ENCODE results near the gene SELENOV. TPM values are rescaled to one million over a fixed set of nuclear protein-coding genes. Genes with fewer than 3 reads are reported as not detected.
A peak's percentile ranks its signal among the peaks of the same experiment; 100 is the strongest.

The SELENOV gene
- total RNA-seq, 1 donor from 2014 or later, result 0.41 TPM

- no peak for FAIRE-seq
- DNase-seq (ENCODE audit: low spot score in 2 of 2), result no peak
Measured at GRCh38 chr19:39492225-39492624, 22.7 kb upstream of the SELENOV start.

- FAIRE-seq, result no peak
- DNase-seq (ENCODE audit: low spot score in 2 of 2), result no peak
Measured at GRCh38 chr19:39492788-39493187, 22.2 kb upstream of the SELENOV start.

GRCh38 chr19:39494661-39495060, 20.3 kb upstream of the SELENOV start:
- FAIRE-seq, result no peak

GRCh38 chr19:39496063-39496462, 18.9 kb upstream of the SELENOV start:
- DNase-seq (ENCODE audit: low spot score in 2 of 2) (no peak), FAIRE-seq (no peak)

More at GRCh38 chr19:39494661-39495060, 20.3 kb upstream of the SELENOV start:
- no peak for DNase-seq (ENCODE audit: low spot score in 2 of 2)

GRCh38 chr19:39497701-39497995, 17.3 kb upstream of the SELENOV start:
- no peak for FAIRE-seq
- no peak for DNase-seq (ENCODE audit: low spot score in 2 of 2)

- FAIRE-seq, result no peak
- DNase-seq (ENCODE audit: low spot score in 2 of 2), result peak in 1 of 2 donors; percentile 57
Measured at GRCh38 chr19:39497996-39498797, 16.7 kb upstream of the SELENOV start.

GRCh38 chr19:39498798-39499642, 15.9 kb upstream of the SELENOV start, which contains the start of gene DLL3:
TSS of gene DLL3 (plus strand) at chr19:39498947. CDS start at chr19:39498975, 28 bp downstream.
- FAIRE-seq (no peak), DNase-seq (ENCODE audit: low spot score in 2 of 2) (no peak)

- no peak for FAIRE-seq
- DNase-seq (ENCODE audit: low spot score in 2 of 2), result no peak
Measured at GRCh38 chr19:39499932-39500331, 15.0 kb upstream of the SELENOV start.

- DNase-seq (ENCODE audit: low spot score in 2 of 2) (no peak), FAIRE-seq (no peak)
Measured at GRCh38 chr19:39500543-39500942, 14.4 kb upstream of the SELENOV start.

GRCh38 chr19:39501340-39501739, 13.6 kb upstream of the SELENOV start:
- DNase-seq (ENCODE audit: low spot score in 2 of 2) (no peak), FAIRE-seq (no peak)

GRCh38 chr19:39502640-39503417, 12.1 kb upstream of the SELENOV start:
- FAIRE-seq (no peak), DNase-seq (ENCODE audit: low spot score in 2 of 2) (peak in 1 of 2 donors; percentile 74)

- DNase-seq (ENCODE audit: low spot score in 2 of 2) (no peak), FAIRE-seq (no peak)
Measured at GRCh38 chr19:39506598-39506943, 8.4 kb upstream of the SELENOV start.

GRCh38 chr19:39506944-39507714, 7.8 kb upstream of the SELENOV start:
- peak; percentile 71 to 80 for DNase-seq (ENCODE audit: low spot score in 2 of 2)
- FAIRE-seq, result no peak

GRCh38 chr19:39507715-39508364, 7.1 kb upstream of the SELENOV start:
- FAIRE-seq (no peak), DNase-seq (ENCODE audit: low spot score in 2 of 2) (no peak)

GRCh38 chr19:39508629-39509028, 6.3 kb upstream of the SELENOV start:
- DNase-seq (ENCODE audit: low spot score in 2 of 2) (no peak), FAIRE-seq (no peak)

GRCh38 chr19:39509233-39509632, 5.7 kb upstream of the SELENOV start:
- FAIRE-seq (no peak), DNase-seq (ENCODE audit: low spot score in 2 of 2) (no peak)

GRCh38 chr19:39512988-39513387, 2.0 kb upstream of the SELENOV start:
- DNase-seq (ENCODE audit: low spot score in 2 of 2) (no peak), FAIRE-seq (no peak)

- DNase-seq (ENCODE audit: low spot score in 2 of 2), result no peak
Measured at GRCh38 chr19:39515551-39516191, 732 bp downstream of the SELENOV start.

GRCh38 chr19:39516270-39516669, 1.3 kb downstream of the SELENOV start:
- no peak for FAIRE-seq
- DNase-seq (ENCODE audit: low spot score in 2 of 2), result no peak

More at GRCh38 chr19:39515551-39516191, 732 bp downstream of the SELENOV start:
- no peak for FAIRE-seq
